HepG2 (cell line): Measurements from ENCODE around the gene NARF. TPM values are rescaled to one million over a fixed set of nuclear protein-coding genes. Genes with fewer than 3 reads are reported as not detected.

Source experiments
- ATAC-seq: fragments of 200-7000 bp; cut with Tn5 transposase; 3 replicates; pipeline ENCODE4 v1.9.1; 2020; ENCODE audit warnings: mild to moderate bottlenecking, moderate library complexity
- BruUV-seq: library from RNA; stranded (reverse); fragments of 400-500 nt; replicated peaks from 2 replicates; lab custom pipeline; 2021; lab: Mats Ljungman, UMichigan
- CTCF ChIA-PET: fragments of 300-600 bp; formaldehyde crosslinking; extraction: SDS; loops from one replicate; lab custom pipeline; 2021; ENCODE audit warnings: low total read pairs, inconsistent platforms, low intra/inter-chr PET ratio; lab: Yijun Ruan, JAX
- POLR2A ChIA-PET: fragments of 350-600 bp; sonication (Branson Sonifier 250); formaldehyde crosslinking; loops from one replicate; lab custom pipeline; 2020; ENCODE audit warnings: antibody characterized with exemption, inconsistent platforms; lab: Yijun Ruan, JAX
- DNase-seq: peaks from one replicate; pipeline ENCODE4 v3.0.0-alpha.2; 2015; ENCODE audit warnings: low spot score
- FAIRE-seq: peaks from 3 replicates; lab custom pipeline; 2011; peaks lifted over from hg19 to GRCh38; lab: Jason Lieb, UNC
- H2AFZ ChIP-seq: one replicate; pipeline ENCODE4 v1.6.1; 2011; ENCODE audit warnings: low read length, inconsistent platforms
- H3K27ac ChIP-seq: fragments of 300-600 bp; 3 replicates; pipeline ENCODE4 v1.8.0; 2011; ENCODE audit warnings: mixed run types, mild to moderate bottlenecking, mixed read lengths, low read length, inconsistent platforms; ENCODE audit not compliant: insufficient read depth; ENCODE audit errors: extremely low read length
- H3K27me3 ChIP-seq, 2 experiments: fragments of 200-600 bp in 1 of 2; 2 replicates in 1 of 2; 3 replicates in 1 of 2; pipeline versions ENCODE4 v1.6.0 to v1.8.0; 2011; ENCODE audit warnings: low read length in 2 of 2, mild to moderate bottlenecking in 2 of 2, moderate library complexity in 2 of 2, inconsistent platforms in 1 of 2; ENCODE audit not compliant: insufficient read depth in 2 of 2, control insufficient read depth in 1 of 2
- H3K36me3 ChIP-seq, 2 experiments: fragments of 200-600 bp in 1 of 2; replicated peaks in 1 of 2; 2 replicates in 1 of 2; 3 replicates in 1 of 2; pipeline versions ENCODE4 v1.5.1 to v1.8.0; 2011; ENCODE audit warnings: low read length in 2 of 2, inconsistent platforms in 1 of 2; ENCODE audit not compliant: insufficient read depth in 2 of 2, control insufficient read depth in 1 of 2
- H3K4me1 ChIP-seq: 2 replicates; pipeline ENCODE4 v1.5.1; 2012; ENCODE audit warnings: low read length, inconsistent platforms; ENCODE audit not compliant: insufficient read depth
- H3K4me2 ChIP-seq: 2 replicates; pipeline ENCODE4 v1.6.0; 2011; ENCODE audit warnings: low read depth, low read length, inconsistent platforms
- H3K4me3 ChIP-seq, 3 experiments: fragments of 200-600 bp in 1 of 3; sonication (generic), shearing (Covaris generic) in 1 of 3; replicated peaks in 1 of 3; 2 replicates each; pipeline ENCODE4 v1.5.1; 2011 to 2016; ENCODE audit warnings: low read length in 3 of 3, inconsistent platforms in 2 of 3, low read depth in 2 of 3, mild to moderate bottlenecking in 2 of 3, control low read depth in 1 of 3, mixed read lengths in 1 of 3; ENCODE audit not compliant: insufficient read depth in 1 of 3
- H3K79me2 ChIP-seq: one replicate; pipeline ENCODE4 v1.6.1; 2011; ENCODE audit warnings: low read length, inconsistent platforms; ENCODE audit not compliant: insufficient read depth
- H3K9ac ChIP-seq: 2 replicates; pipeline ENCODE4 v1.6.0; 2011; ENCODE audit warnings: mild to moderate bottlenecking, low read depth, low read length, inconsistent platforms; ENCODE audit not compliant: insufficient read depth
- H3K9me3 ChIP-seq: 2 replicates; pipeline ENCODE4 v1.5.1; 2012; ENCODE audit warnings: mild to moderate bottlenecking, low read length
- H4K20me1 ChIP-seq: 2 replicates; pipeline ENCODE4 v1.6.0; 2011; ENCODE audit warnings: inconsistent platforms, mild to moderate bottlenecking, low read length, moderate library complexity; ENCODE audit not compliant: insufficient read depth
- MAZ ChIP-seq, 2 experiments: sonication (generic) in 1 of 2; formaldehyde crosslinking in 1 of 2; IDR thresholded peaks; 2 replicates each; pipeline versions ENCODE4 v1.5.0 to v1.6.1; 2012 to 2020; ENCODE audit warnings: low read depth in 2 of 2, mild to moderate bottlenecking in 2 of 2, borderline replicate concordance in 1 of 2, improper control_type of control experiment in 1 of 2, low read length in 1 of 2, missing genetic modification reagents in 1 of 2, moderate library complexity in 1 of 2
- MLXIP ChIP-seq: sonication (generic); formaldehyde crosslinking; IDR thresholded peaks from 2 replicates; pipeline ENCODE4 v1.9.0; 2021; ENCODE audit warnings: missing genetic modification reagents, borderline replicate concordance
- PAWR ChIP-seq: sonication (generic); formaldehyde crosslinking; IDR thresholded peaks from 2 replicates; pipeline ENCODE4 v1.4.0; 2020; ENCODE audit warnings: missing genetic modification reagents, mild to moderate bottlenecking, borderline replicate concordance
- PHF8 ChIP-seq: sonication (generic); formaldehyde crosslinking; IDR thresholded peaks from 2 replicates; pipeline ENCODE4 v1.5.0; 2020; ENCODE audit warnings: missing genetic modification reagents
- SP1 ChIP-seq, 2 experiments: fragments of 450-650 bp in 1 of 2; sonication (generic) in 1 of 2; formaldehyde crosslinking in 1 of 2; IDR thresholded peaks; 2 replicates each; pipeline versions ENCODE4 v1.4.0 to v1.6.1; 2016 to 2020; ENCODE audit warnings: missing genetic modification reagents in 1 of 2
- TFAP4 ChIP-seq: sonication (generic); IDR thresholded peaks from 2 replicates; pipeline ENCODE4 v1.6.1; 2016; ENCODE audit warnings: low read depth, borderline replicate concordance
- TSC22D2 ChIP-seq: sonication (generic); formaldehyde crosslinking; IDR thresholded peaks from 2 replicates; pipeline ENCODE4 v1.5.1; 2020; ENCODE audit warnings: missing genetic modification reagents, mild to moderate bottlenecking, borderline replicate concordance
- XBP1 ChIP-seq: sonication (generic); formaldehyde crosslinking; IDR thresholded peaks from 2 replicates; pipeline ENCODE4 v1.5.0; 2020; ENCODE audit warnings: missing genetic modification reagents
- ZBTB46 ChIP-seq: sonication (generic); formaldehyde crosslinking; IDR thresholded peaks from 2 replicates; pipeline ENCODE4 v1.4.0; 2020; ENCODE audit warnings: mild to moderate bottlenecking, missing genetic modification reagents, borderline replicate concordance
- WGBS: methylation state at CpG from one replicate; pipeline ENCODE4 v1.1.6; 2017; ENCODE audit warnings: low lambda C conversion rate; 5-methylcytosine and 5-hydroxymethylcytosine counted together
- in situ Hi-C: cut with HindIII; loops from 2 replicates; pipeline ENCODE4 v1.10.0; 2017; ENCODE audit warnings: low pct_unique_long_range_greater_than_20kb; ENCODE audit not compliant: extremely low pct_ligation_motif_present
- intact Hi-C: fragments of 100-400 bp; cut with micrococcal nuclease; formaldehyde crosslinking; loops from one replicate; pipeline ENCODE4 v1.10.0; 2022; ENCODE audit not compliant: unreplicated experiment
- polyA plus RNA-seq, 8 experiments: library from polyadenylated mRNA; depleted of rRNA in 3 of 8; stranded (reverse) in 7 of 8; unstranded in 1 of 8; fragments of >200 nt; fragmentation: Illumina TruSeq in 4 of 8; extraction: Trizol in 4 of 8; gene quantifications; 2 replicates each; pipeline versions ENCODE4 v1.2.1 to v1.2.3, GENCODE V29; 2011 to 2016; ENCODE audit warnings: low read depth in 4 of 8, missing spikeins in 1 of 8, mixed read lengths in 1 of 8; ENCODE audit not compliant: insufficient read depth in 1 of 8
- total RNA-seq, 5 experiments: library from RNA; depleted of rRNA; stranded (reverse); fragments of >200 nt; fragmentation: Illumina TruSeq; extraction: Trizol; gene quantifications; 2 replicates each; pipeline ENCODE4 v1.2.3, GENCODE V29; 2016; ENCODE audit warnings: low read depth in 1 of 5
- TF ChIP-seq, protein P1 (sequence below): sonication (generic); formaldehyde crosslinking; IDR thresholded peaks from 2 replicates; pipeline ENCODE4 v1.8.1; 2022; ENCODE audit warnings: mild to moderate bottlenecking, missing genetic modification reagents
- TF ChIP-seq, protein P2 (sequence below): sonication (generic); formaldehyde crosslinking; IDR thresholded peaks from 2 replicates; pipeline ENCODE4 v1.4.0; 2020; ENCODE audit warnings: missing genetic modification reagents
- TF ChIP-seq, protein P3 (sequence below): sonication (generic); formaldehyde crosslinking; IDR thresholded peaks from 2 replicates; pipeline ENCODE4 v1.5.0; 2020; ENCODE audit warnings: mild to moderate bottlenecking, low read depth, missing genetic modification reagents, borderline replicate concordance

The NARF gene
- total and polyA plus RNA-seq, 2 of the 13 experiments (the other 11 are each of a cell fraction or from before 2014, with no cell fraction given): 61.1 to 144 TPM

GRCh38 chr17:82414548-82415281 lies 43.8 kb upstream of the NARF start:
- no peak overlapping the region for H3K4me2 ChIP-seq
- H3K27ac ChIP-seq: no peak overlapping the region
- CTCF ChIA-PET: interaction anchor here (5.0 kb wide), 1 partner anchor 61 kb away, joined by 41 read pairs; no protein-coding TSS in a partner anchor
- ATAC-seq (peak; percentile 68), FAIRE-seq (peak; percentile 8), DNase-seq (peak; percentile 40)
- intact Hi-C loops (loop anchor here (1.0 kb wide), 1 partner anchor 62 kb away; no protein-coding TSS in a partner anchor), in situ Hi-C loops (loop anchor here (5.0 kb wide), 1 partner anchor 62 kb away; no protein-coding TSS in a partner anchor)
- H3K79me2 ChIP-seq: peaks cover 8% of the 10 kb centered on the region
- peaks cover 37% of the 10 kb centered on the region for H3K4me1 ChIP-seq
- H3K9ac ChIP-seq: no peak overlapping the region
- POLR2A ChIA-PET: interaction anchor here (1.1 kb wide), 1 partner anchor 123 kb away, joined by 3 read pairs; no protein-coding TSS in a partner anchor
- 66% methylated on average over 38 of the region's 38 CpGs for WGBS
- peaks cover 22% of the 10 kb centered on the region; the same call in 1 of the 2 replicates for H4K20me1 ChIP-seq
- peaks cover 2 to 11% of the 10 kb centered on the region in 2 experiments; a peak in 2 of 5 replicates for H3K36me3 ChIP-seq
- no peak overlapping the region for H3K4me3 ChIP-seq
- H2AFZ ChIP-seq: no peak overlapping the region
- H3K9me3 ChIP-seq: no peaks in the 10 kb centered on the region
- no peaks in the 10 kb centered on the region; a peak in 1 of 5 replicates for H3K27me3 ChIP-seq
- BruUV-seq: TSS peak; percentile 31
- TF ChIP-seq SP1 (IDR thresholded peaks at IDR 0.05) (no peak), SP1 (CRISPR knock-in tag; IDR thresholded peaks at IDR 0.05) (no peak), TFAP4 (no peak), TSC22D2 (peak; percentile 98), XBP1 (CRISPR knock-in tag) (peak; percentile 93), PHF8 (CRISPR knock-in tag) (peak; percentile 47), ZBTB46 (CRISPR knock-in tag) (no peak), MAZ (IDR thresholded peaks at IDR 0.05; ENCODE audit: borderline replicate concordance, low read depth, low read length) (0 out of 2 replicates have a peak, but pooled peaks have one; percentile 17), MAZ (CRISPR knock-in tag; IDR thresholded peaks at IDR 0.05; ENCODE audit: low read depth) (peak; percentile 56), PAWR (CRISPR knock-in tag) (peak; percentile 89; the same call in 1 of the 2 replicates), MLXIP (CRISPR knock-in tag) (peak; percentile 94)
- TF ChIP-seq, protein P1, sequence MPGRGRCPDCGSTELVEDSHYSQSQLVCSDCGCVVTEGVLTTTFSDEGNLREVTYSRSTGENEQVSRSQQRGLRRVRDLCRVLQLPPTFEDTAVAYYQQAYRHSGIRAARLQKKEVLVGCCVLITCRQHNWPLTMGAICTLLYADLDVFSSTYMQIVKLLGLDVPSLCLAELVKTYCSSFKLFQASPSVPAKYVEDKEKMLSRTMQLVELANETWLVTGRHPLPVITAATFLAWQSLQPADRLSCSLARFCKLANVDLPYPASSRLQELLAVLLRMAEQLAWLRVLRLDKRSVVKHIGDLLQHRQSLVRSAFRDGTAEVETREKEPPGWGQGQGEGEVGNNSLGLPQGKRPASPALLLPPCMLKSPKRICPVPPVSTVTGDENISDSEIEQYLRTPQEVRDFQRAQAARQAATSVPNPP (CRISPR knock-in tag): no peak
- TF ChIP-seq, protein P2, sequence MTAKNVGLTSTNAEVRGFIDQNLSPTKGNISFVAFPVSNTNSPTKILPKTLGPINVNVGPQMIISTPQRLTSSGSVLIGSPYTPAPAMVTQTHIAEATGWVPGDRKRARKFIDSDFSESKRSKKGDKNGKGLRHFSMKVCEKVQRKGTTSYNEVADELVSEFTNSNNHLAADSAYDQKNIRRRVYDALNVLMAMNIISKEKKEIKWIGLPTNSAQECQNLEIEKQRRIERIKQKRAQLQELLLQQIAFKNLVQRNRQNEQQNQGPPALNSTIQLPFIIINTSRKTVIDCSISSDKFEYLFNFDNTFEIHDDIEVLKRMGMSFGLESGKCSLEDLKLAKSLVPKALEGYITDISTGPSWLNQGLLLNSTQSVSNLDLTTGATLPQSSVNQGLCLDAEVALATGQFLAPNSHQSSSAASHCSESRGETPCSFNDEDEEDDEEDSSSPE (CRISPR knock-in tag): peak; percentile 48; the same call in 1 of the 2 replicates
- TF ChIP-seq, protein P3, sequence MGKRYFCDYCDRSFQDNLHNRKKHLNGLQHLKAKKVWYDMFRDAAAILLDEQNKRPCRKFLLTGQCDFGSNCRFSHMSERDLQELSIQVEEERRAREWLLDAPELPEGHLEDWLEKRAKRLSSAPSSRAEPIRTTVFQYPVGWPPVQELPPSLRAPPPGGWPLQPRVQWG (CRISPR knock-in tag): 0 out of 2 replicates have a peak, but pooled peaks have one; percentile 88
